NCI-H1417 (cell line): ENCODE measurements around the gene EGFLAM.

ENCODE experiments used
- DNase-seq, 3 experiments: peaks; one replicate each; lab custom pipeline; 2025; lab: John Stamatoyannopoulos, UW

The EGFLAM gene

GRCh38 chr5:38448568-38449350, 190.4 kb downstream of the EGFLAM start:
- no peak for DNase-seq

GRCh38 chr5:38450627-38451026, 192.3 kb downstream of the EGFLAM start:
- no peak for DNase-seq

GRCh38 chr5:38451074-38451725, 192.8 kb downstream of the EGFLAM start:
- DNase-seq, result no peak

- no peak for DNase-seq
These were observed 193.8 kb downstream of the EGFLAM start for GRCh38 chr5:38452201-38452600.

- DNase-seq, result no peak
These were observed 195.1 kb downstream of the EGFLAM start for GRCh38 chr5:38453506-38453905.

GRCh38 chr5:38453921-38454320, 195.6 kb downstream of the EGFLAM start:
- no peak for DNase-seq

- DNase-seq, result no peak
These were observed 197.5 kb downstream of the EGFLAM start for GRCh38 chr5:38455796-38456330.

GRCh38 chr5:38456657-38457399, 198.5 kb downstream of the EGFLAM start:
- DNase-seq, result no peak

- DNase-seq, result no peak
These were observed 199.8 kb downstream of the EGFLAM start for GRCh38 chr5:38458174-38458573.

- no peak for DNase-seq
These were observed 204.7 kb downstream of the EGFLAM start for GRCh38 chr5:38462976-38463633.

- DNase-seq, result no peak
These were observed 205.5 kb downstream of the EGFLAM start for GRCh38 chr5:38463634-38464521.

GRCh38 chr5:38465061-38465460, 206.7 kb downstream of the EGFLAM start:
- DNase-seq, result peak in 2 of 3 experiments; percentile 16 to 44

- DNase-seq, result no peak
These were observed 207.5 kb downstream of the EGFLAM start for GRCh38 chr5:38465702-38466423.

- no peak for DNase-seq
These were observed 208.2 kb downstream of the EGFLAM start for GRCh38 chr5:38466424-38467189.

- no peak for DNase-seq
These were observed 209.1 kb downstream of the EGFLAM start for GRCh38 chr5:38467353-38468040.

GRCh38 chr5:38468202-38468673, 209.9 kb downstream of the EGFLAM start:
- DNase-seq, result no peak

GRCh38 chr5:38468978-38469706, 210.8 kb downstream of the EGFLAM start:
- no peak for DNase-seq

GRCh38 chr5:38469707-38470267, 211.4 kb downstream of the EGFLAM start:
- no peak for DNase-seq
